Uterus (tissue), 4 donors: ENCODE results near the gene B4GALNT2. TPM values are rescaled to one million over a fixed set of nuclear protein-coding genes. Genes with fewer than 3 reads are reported as not detected.
"Not testable (repeated sequence)": the region's sequence is repeated elsewhere in the genome, so short reads cannot be mapped to it uniquely, and the experiment has no call there.

ENCODE experiments used
- DNase-seq, 2 donors: peaks; one replicate each; pipeline ENCODE4 v3.0.0-alpha.2; 2019 to 2020
- H3K27ac ChIP-seq, 2 donors: fragments of 200-600 bp; sonication (generic); 1 replicate in 1 of 2; 2 replicates in 1 of 2; pipeline ENCODE4 v1.5.1; 2016 to 2018
- H3K27me3 ChIP-seq, 2 donors: fragments of 200-600 bp; sonication (generic); one replicate each; pipeline ENCODE4 v1.5.1; 2018 to 2019; ENCODE audit warnings: control low read depth in 1 of 2
- H3K36me3 ChIP-seq, 2 donors: fragments of 200-600 bp; sonication (generic); one replicate each; pipeline ENCODE4 v1.5.1; 2019; ENCODE audit warnings: control low read depth in 1 of 2
- H3K4me1 ChIP-seq, 2 donors: fragments of 200-600 bp; sonication (generic); one replicate each; pipeline ENCODE4 v1.5.1; 2018 to 2019; ENCODE audit warnings: control low read depth in 1 of 2
- H3K4me3 ChIP-seq, 2 donors: fragments of 200-600 bp; sonication (generic); 1 replicate in 1 of 2; 2 replicates in 1 of 2; pipeline ENCODE4 v1.5.1; 2018 to 2019; ENCODE audit warnings: mild to moderate bottlenecking in 1 of 2
- H3K9me3 ChIP-seq, 2 donors: fragments of 200-600 bp; sonication (generic); one replicate each; pipeline ENCODE4 v1.5.1; 2019; ENCODE audit warnings: control low read depth in 1 of 2
- CTCF ChIP-seq, 4 experiments: fragments of 200-600 bp in 2 of 4; fragments of 450-650 bp in 2 of 4; sonication (generic) in 2 of 4; IDR thresholded peaks; one replicate each; pipeline ENCODE4 v1.5.1; 2016 to 2019; ENCODE audit warnings: antibody characterized with exemption in 4 of 4, mild to moderate bottlenecking in 2 of 4, moderate library complexity in 1 of 4
- POLR2A ChIP-seq, 2 donors: fragments of 450-650 bp; IDR thresholded peaks; one replicate each; pipeline ENCODE4 v1.6.1; 2016; ENCODE audit warnings: antibody characterized with exemption in 2 of 2, mild to moderate bottlenecking in 1 of 2, moderate library complexity in 1 of 2
- intact Hi-C: fragments of 100-400 bp; cut with DNase I; formaldehyde crosslinking; loops from one replicate; pipeline ENCODE4 v1.15.1; 2023; ENCODE audit warnings: low total_unique reads
- total RNA-seq, 4 donors: library from RNA; depleted of rRNA in 3 of 4; stranded (reverse); fragments of >200 nt in 3 of 4; gene quantifications; one replicate each; pipeline versions ENCODE4 v1.1.0 to v1.2.4, GENCODE V29; 2014 to 2023
- donor health status: DM: yes; HTN: yes; CAD: no.

Gene B4GALNT2
- total RNA-seq, 4 donors from 2014 or later = under 0.01 to 0.18 (median 0.07) TPM; not detected in 1

GRCh38 chr17:49130891-49131290 lies 1.7 kb upstream of the B4GALNT2 start:
- no peak for DNase-seq
- Histone ChIP-seq H3K27ac (no peak overlapping the region), H3K9me3 (no peaks in the 10 kb centered on the region), H3K27me3 (peaks cover 0 to 12% of the 10 kb centered on the region in 2 donors), H3K4me3 (no peak overlapping the region), H3K36me3 (no peaks in the 10 kb centered on the region), H3K4me1 (peaks cover 0 to 8% of the 10 kb centered on the region in 2 donors)
- no peak for TF ChIP-seq POLR2A (IDR thresholded peaks at IDR 0.05)
- intact Hi-C loops = no loop called here

- Histone ChIP-seq H3K36me3 (no peaks in the 10 kb centered on the region), H3K27me3 (peaks cover 0 to 12% of the 10 kb centered on the region in 2 donors), H3K27ac (no peak overlapping the region), H3K4me3 (no peak overlapping the region), H3K4me1 (peaks cover 0 to 8% of the 10 kb centered on the region in 2 donors), H3K9me3 (no peaks in the 10 kb centered on the region)
- TF ChIP-seq CTCF (IDR thresholded peaks at IDR 0.05) = no peak
- no peak for TF ChIP-seq POLR2A (IDR thresholded peaks at IDR 0.05)
- DNase-seq = no peak
- intact Hi-C loops = no loop called here
These were observed 261 bp upstream of the B4GALNT2 start for GRCh38 chr17:49132317-49132698.

- TF ChIP-seq POLR2A (IDR thresholded peaks at IDR 0.05) (no peak), CTCF (IDR thresholded peaks at IDR 0.05) (no peak)
- Histone ChIP-seq H3K4me3 (no peak overlapping the region), H3K36me3 (no peaks in the 10 kb centered on the region), H3K27ac (no peak overlapping the region), H3K4me1 (peaks cover 0 to 8% of the 10 kb centered on the region in 2 donors), H3K27me3 (peaks cover 0 to 12% of the 10 kb centered on the region in 2 donors), H3K9me3 (no peaks in the 10 kb centered on the region)
- no peak for DNase-seq
- intact Hi-C loops = no loop called here
These were observed 3.8 kb downstream of the B4GALNT2 start for GRCh38 chr17:49136335-49136734.

- H3K9me3 ChIP-seq, H3K4me3 ChIP-seq, H3K36me3 ChIP-seq, DNase-seq, H3K27me3 ChIP-seq, H3K27ac ChIP-seq, intact Hi-C loops, H3K4me1 ChIP-seq: not testable (repeated sequence)
These were observed 13.1 kb downstream of the B4GALNT2 start for GRCh38 chr17:49145654-49146053.

- no peaks in the 10 kb centered on the region for H3K4me1 ChIP-seq
- H3K27ac ChIP-seq = no peak overlapping the region
- H3K4me3 ChIP-seq = no peak overlapping the region
- DNase-seq = no peak
- no peaks in the 10 kb centered on the region for H3K27me3 ChIP-seq
- TF ChIP-seq CTCF (IDR thresholded peaks at IDR 0.05) (no peak), POLR2A (IDR thresholded peaks at IDR 0.05) (no peak)
- no peaks in the 10 kb centered on the region for H3K9me3 ChIP-seq
- H3K36me3 ChIP-seq = no peaks in the 10 kb centered on the region
- intact Hi-C loops = no loop called here
These were observed 14.2 kb downstream of the B4GALNT2 start for GRCh38 chr17:49146620-49147306.

- intact Hi-C loops = no loop called here
These were observed 15.6 kb downstream of the B4GALNT2 start for GRCh38 chr17:49148171-49148570.

More at GRCh38 chr17:49148171-49148570, 15.6 kb downstream of the B4GALNT2 start:
- no peak for DNase-seq
- Histone ChIP-seq H3K36me3 (no peaks in the 10 kb centered on the region), H3K4me1 (no peaks in the 10 kb centered on the region), H3K4me3 (no peak overlapping the region), H3K27me3 (no peaks in the 10 kb centered on the region), H3K9me3 (no peaks in the 10 kb centered on the region), H3K27ac (no peak overlapping the region)
- no peak for TF ChIP-seq POLR2A (IDR thresholded peaks at IDR 0.05)
- no peak for TF ChIP-seq CTCF (IDR thresholded peaks at IDR 0.05)
